GM13977 (cell line): Measurements from ENCODE around the gene ARID1B.

ENCODE experiments used
- DNase-seq: peaks from one replicate; pipeline ENCODE4 v3.0.0; 2012; ENCODE audit warnings: low spot score
- CTCF ChIP-seq: IDR thresholded peaks from 2 replicates; pipeline ENCODE4 v1.5.1; 2012; ENCODE audit warnings: mild to moderate bottlenecking, control low read depth; ENCODE audit not compliant: insufficient read depth; ENCODE audit errors: extremely low read depth, missing control alignments
- in situ Hi-C: fragments of 300-500 bp; cut with MboI; formaldehyde crosslinking; loops from one replicate; pipeline ENCODE4 v1.12.0; 2022; ENCODE audit warnings: low sequenced_read_pairs, low pct_unique_long_range_greater_than_20kb, mixed read lengths, inconsistent platforms; ENCODE audit not compliant: unreplicated experiment

ARID1B gene

GRCh38 chr6:156864557-156864956, 87.4 kb downstream of the ARID1B start:
- in situ Hi-C loops = no loop called here
- no peak for DNase-seq
- TF ChIP-seq CTCF = no peak

GRCh38 chr6:156865019-156865629, 87.9 kb downstream of the ARID1B start:
- in situ Hi-C loops = no loop called here
- TF ChIP-seq CTCF = no peak
- no peak for DNase-seq

GRCh38 chr6:156866220-156867015, 89.2 kb downstream of the ARID1B start:
- DNase-seq = peak; percentile 42
- TF ChIP-seq CTCF = no peak
- in situ Hi-C loops = no loop called here

GRCh38 chr6:156867121-156867520, 89.9 kb downstream of the ARID1B start:
- no peak for DNase-seq
- no peak for TF ChIP-seq CTCF
- in situ Hi-C loops = no loop called here

- no peak for DNase-seq
- in situ Hi-C loops = no loop called here
- no peak for TF ChIP-seq CTCF
These were observed 91.2 kb downstream of the ARID1B start for GRCh38 chr6:156868385-156868784.

GRCh38 chr6:156869980-156870398, 92.8 kb downstream of the ARID1B start:
- TF ChIP-seq CTCF = no peak
- DNase-seq = no peak
- in situ Hi-C loops = no loop called here
